Brain microvascular endothelial cell (primary cell): ENCODE data around the gene LSM12.
"Not testable (repeated sequence)": the region's sequence is repeated elsewhere in the genome, so short reads cannot be mapped to it uniquely, and the experiment has no call there.

Source experiments
- DNase-seq: peaks from one replicate; pipeline ENCODE4 v3.0.0-alpha.2; 2020
- H3K27ac ChIP-seq: fragments of 250-450 bp; sonication (Bioruptor Pico); 2 replicates; pipeline ENCODE4 v1.5.1; 2020; ENCODE audit warnings: mild to moderate bottlenecking, moderate library complexity
- H3K27me3 ChIP-seq: fragments of 250-450 bp; sonication (Bioruptor Pico); replicated peaks from 2 replicates; pipeline ENCODE4 v1.5.1; 2020; ENCODE audit warnings: mild to moderate bottlenecking
- H3K36me3 ChIP-seq: fragments of 250-450 bp; sonication (Bioruptor Pico); replicated peaks from 2 replicates; pipeline ENCODE4 v1.5.1; 2020; ENCODE audit warnings: mild to moderate bottlenecking
- H3K4me3 ChIP-seq: 2 replicates; pipeline ENCODE4 v1.5.1; 2011; ENCODE audit warnings: low read depth, mild to moderate bottlenecking, control low read depth, low read length, moderate library complexity
- CTCF ChIP-seq: IDR thresholded peaks from 2 replicates; pipeline ENCODE4 v1.5.1; 2011; ENCODE audit warnings: low read depth, mild to moderate bottlenecking, moderate library complexity, low read length, control low read depth, inconsistent platforms; ENCODE audit errors: missing control alignments
- in situ Hi-C: cut with HindIII; loops from 2 replicates; pipeline ENCODE4 v1.10.0; 2017; ENCODE audit warnings: low sequenced_read_pairs, low pct_ligation_motif_present

LSM12 gene

DNA sequence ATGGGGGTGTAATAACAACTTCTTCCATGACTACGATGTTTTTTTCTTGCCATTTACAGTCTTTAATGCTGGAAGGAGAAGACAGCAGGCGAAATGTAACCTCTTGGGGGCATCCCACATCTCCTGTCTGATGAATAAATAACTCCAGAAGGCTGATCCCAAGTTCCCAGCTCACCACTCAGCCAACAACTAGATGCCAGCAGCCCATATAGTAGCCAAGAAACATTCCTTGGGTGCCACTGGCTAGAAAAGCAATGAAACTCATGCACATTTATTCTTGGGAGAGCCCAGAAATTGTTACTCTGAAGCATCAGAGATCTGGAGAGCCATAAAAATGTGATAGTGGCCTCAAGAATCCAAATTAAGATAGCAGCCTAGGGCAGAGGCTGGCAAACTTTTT lies 29.0 kb downstream of the LSM12 start:
- Histone ChIP-seq H3K27ac (no peak overlapping the region), H3K36me3 (peaks cover 43% of the 10 kb centered on the region), H3K4me3 (no peak overlapping the region), H3K27me3 (no peaks in the 10 kb centered on the region)
- in situ Hi-C loops: no loop called here
- TF ChIP-seq CTCF: no peak
- DNase-seq: no peak

GRCh38 chr17:44034688-44035087 lies 31.8 kb downstream of the LSM12 start:
- H3K27ac ChIP-seq, H3K27me3 ChIP-seq, DNase-seq, in situ Hi-C loops, H3K4me3 ChIP-seq: not testable (repeated sequence)
- peaks cover 49% of the 10 kb centered on the region for H3K36me3 ChIP-seq

- no peak for TF ChIP-seq CTCF
- in situ Hi-C loops: no loop called here
- DNase-seq: no peak
- H3K27me3 ChIP-seq: no peaks in the 10 kb centered on the region
- H3K27ac ChIP-seq: no peak overlapping the region
- no peak overlapping the region for H3K4me3 ChIP-seq
- H3K36me3 ChIP-seq: peaks cover 51% of the 10 kb centered on the region
Observed at GRCh38 chr17:44033861-44034408, 32.5 kb downstream of the LSM12 start.

- in situ Hi-C loops: no loop called here
- no peak for DNase-seq
- no peak for TF ChIP-seq CTCF
- Histone ChIP-seq H3K36me3 (peaks cover 30% of the 10 kb centered on the region), H3K27ac (no peak overlapping the region), H3K27me3 (no peaks in the 10 kb centered on the region), H3K4me3 (no peak overlapping the region)
Observed at GRCh38 chr17:44030482-44030881, 36.0 kb downstream of the LSM12 start.

DNA sequence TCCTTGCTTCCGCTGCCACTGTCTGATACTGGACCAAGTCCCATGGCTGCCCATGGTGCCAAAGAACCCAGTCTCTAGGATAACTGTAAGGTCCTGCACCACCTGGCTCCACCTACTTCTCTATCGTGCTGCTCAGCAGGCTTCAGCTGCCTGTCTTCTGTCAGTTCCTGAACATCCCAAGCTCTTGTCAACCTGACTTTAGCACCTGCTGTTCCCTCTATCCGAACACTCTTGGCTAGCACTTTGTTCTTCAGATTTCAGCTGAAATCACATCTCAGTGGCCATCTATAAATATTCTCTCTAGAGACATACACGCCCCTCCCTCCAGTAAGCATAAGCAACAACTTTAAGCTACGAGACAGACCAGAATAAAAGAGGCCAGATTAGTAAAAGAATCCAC lies 36.7 kb downstream of the LSM12 start:
- no peak for TF ChIP-seq CTCF
- DNase-seq: no peak
- no peak overlapping the region for H3K4me3 ChIP-seq
- peaks cover 30% of the 10 kb centered on the region for H3K36me3 ChIP-seq
- no peaks in the 10 kb centered on the region for H3K27me3 ChIP-seq
- in situ Hi-C loops: no loop called here
- H3K27ac ChIP-seq: no peak overlapping the region

- H3K36me3 ChIP-seq: peaks cover 10% of the 10 kb centered on the region
- no peak for TF ChIP-seq CTCF
- in situ Hi-C loops: no loop called here
- no peak overlapping the region for H3K4me3 ChIP-seq
- H3K27ac ChIP-seq: no peak overlapping the region
- no peak for DNase-seq
- no peaks in the 10 kb centered on the region for H3K27me3 ChIP-seq
Observed at GRCh38 chr17:44024853-44025252, 41.6 kb downstream of the LSM12 start.
